HepG2 (cell line): ENCODE measurements around the gene TMBIM1. TPM values are rescaled to one million over a fixed set of nuclear protein-coding genes. Genes with fewer than 3 reads are reported as not detected.

Experiments used
- ATAC-seq: fragments of 200-7000 bp; cut with Tn5 transposase; 3 replicates; pipeline ENCODE4 v1.9.1; 2020; ENCODE audit warnings: mild to moderate bottlenecking, moderate library complexity
- BruUV-seq: library from RNA; stranded (reverse); fragments of 400-500 nt; replicated peaks from 2 replicates; lab custom pipeline; 2021; lab: Mats Ljungman, UMichigan
- CTCF ChIA-PET: fragments of 300-600 bp; formaldehyde crosslinking; extraction: SDS; loops from one replicate; lab custom pipeline; 2021; ENCODE audit warnings: low total read pairs, inconsistent platforms, low intra/inter-chr PET ratio; lab: Yijun Ruan, JAX
- POLR2A ChIA-PET: fragments of 350-600 bp; sonication (Branson Sonifier 250); formaldehyde crosslinking; loops from one replicate; lab custom pipeline; 2020; ENCODE audit warnings: antibody characterized with exemption, inconsistent platforms; lab: Yijun Ruan, JAX
- DNase-seq: peaks from one replicate; pipeline ENCODE4 v3.0.0-alpha.2; 2015; ENCODE audit warnings: low spot score
- FAIRE-seq: peaks from 3 replicates; lab custom pipeline; 2011; peaks lifted over from hg19 to GRCh38; lab: Jason Lieb, UNC
- H2AFZ ChIP-seq: one replicate; pipeline ENCODE4 v1.6.1; 2011; ENCODE audit warnings: low read length, inconsistent platforms
- H3K27ac ChIP-seq: fragments of 300-600 bp; 3 replicates; pipeline ENCODE4 v1.8.0; 2011; ENCODE audit warnings: mixed run types, mild to moderate bottlenecking, mixed read lengths, low read length, inconsistent platforms; ENCODE audit not compliant: insufficient read depth; ENCODE audit errors: extremely low read length
- H3K27me3 ChIP-seq, 2 experiments: fragments of 200-600 bp in 1 of 2; 2 replicates in 1 of 2; 3 replicates in 1 of 2; pipeline versions ENCODE4 v1.6.0 to v1.8.0; 2011; ENCODE audit warnings: low read length in 2 of 2, mild to moderate bottlenecking in 2 of 2, moderate library complexity in 2 of 2, inconsistent platforms in 1 of 2; ENCODE audit not compliant: insufficient read depth in 2 of 2, control insufficient read depth in 1 of 2
- H3K36me3 ChIP-seq, 2 experiments: fragments of 200-600 bp in 1 of 2; replicated peaks in 1 of 2; 2 replicates in 1 of 2; 3 replicates in 1 of 2; pipeline versions ENCODE4 v1.5.1 to v1.8.0; 2011; ENCODE audit warnings: low read length in 2 of 2, inconsistent platforms in 1 of 2; ENCODE audit not compliant: insufficient read depth in 2 of 2, control insufficient read depth in 1 of 2
- H3K4me1 ChIP-seq: 2 replicates; pipeline ENCODE4 v1.5.1; 2012; ENCODE audit warnings: low read length, inconsistent platforms; ENCODE audit not compliant: insufficient read depth
- H3K4me2 ChIP-seq: 2 replicates; pipeline ENCODE4 v1.6.0; 2011; ENCODE audit warnings: low read depth, low read length, inconsistent platforms
- H3K4me3 ChIP-seq, 3 experiments: fragments of 200-600 bp in 1 of 3; sonication (generic), shearing (Covaris generic) in 1 of 3; replicated peaks in 1 of 3; 2 replicates each; pipeline ENCODE4 v1.5.1; 2011 to 2016; ENCODE audit warnings: low read length in 3 of 3, inconsistent platforms in 2 of 3, low read depth in 2 of 3, mild to moderate bottlenecking in 2 of 3, control low read depth in 1 of 3, mixed read lengths in 1 of 3; ENCODE audit not compliant: insufficient read depth in 1 of 3
- H3K79me2 ChIP-seq: one replicate; pipeline ENCODE4 v1.6.1; 2011; ENCODE audit warnings: low read length, inconsistent platforms; ENCODE audit not compliant: insufficient read depth
- H3K9ac ChIP-seq: 2 replicates; pipeline ENCODE4 v1.6.0; 2011; ENCODE audit warnings: mild to moderate bottlenecking, low read depth, low read length, inconsistent platforms; ENCODE audit not compliant: insufficient read depth
- H3K9me3 ChIP-seq: 2 replicates; pipeline ENCODE4 v1.5.1; 2012; ENCODE audit warnings: mild to moderate bottlenecking, low read length
- H4K20me1 ChIP-seq: 2 replicates; pipeline ENCODE4 v1.6.0; 2011; ENCODE audit warnings: inconsistent platforms, mild to moderate bottlenecking, low read length, moderate library complexity; ENCODE audit not compliant: insufficient read depth
- BATF2 ChIP-seq: sonication (generic); formaldehyde crosslinking; IDR thresholded peaks from 2 replicates; pipeline ENCODE4 v1.8.0; 2022; ENCODE audit warnings: mild to moderate bottlenecking, missing genetic modification reagents, moderate library complexity
- FOXK2 ChIP-seq: fragments of 450-650 bp; IDR thresholded peaks from 2 replicates; pipeline ENCODE4 v1.6.1; 2016
- HNF4A ChIP-seq: sonication (generic); formaldehyde crosslinking; IDR thresholded peaks from 2 replicates; pipeline ENCODE4 v1.4.0; 2020; ENCODE audit warnings: missing genetic modification reagents
- NRL ChIP-seq: sonication (generic); formaldehyde crosslinking; IDR thresholded peaks from 2 replicates; pipeline ENCODE4 v1.5.0; 2020; ENCODE audit warnings: missing genetic modification reagents, mild to moderate bottlenecking, moderate library complexity, borderline replicate concordance
- ZNF160 ChIP-seq: sonication (generic); formaldehyde crosslinking; IDR thresholded peaks from 2 replicates; pipeline ENCODE4 v1.8.0; 2022; ENCODE audit warnings: mild to moderate bottlenecking, inconsistent platforms, missing genetic modification reagents
- whole genome bisulfite sequencing: methylation state at CpG from one replicate; pipeline ENCODE4 v1.1.6; 2017; ENCODE audit warnings: low lambda C conversion rate; 5-methylcytosine and 5-hydroxymethylcytosine counted together
- in situ Hi-C: cut with HindIII; loops from 2 replicates; pipeline ENCODE4 v1.10.0; 2017; ENCODE audit warnings: low pct_unique_long_range_greater_than_20kb; ENCODE audit not compliant: extremely low pct_ligation_motif_present
- intact Hi-C: fragments of 100-400 bp; cut with micrococcal nuclease; formaldehyde crosslinking; loops from one replicate; pipeline ENCODE4 v1.10.0; 2022; ENCODE audit not compliant: unreplicated experiment
- polyA plus RNA-seq, 8 experiments: library from polyadenylated mRNA; depleted of rRNA in 3 of 8; stranded (reverse) in 7 of 8; unstranded in 1 of 8; fragments of >200 nt; fragmentation: Illumina TruSeq in 4 of 8; extraction: Trizol in 4 of 8; gene quantifications; 2 replicates each; pipeline versions ENCODE4 v1.2.1 to v1.2.3, GENCODE V29; 2011 to 2016; ENCODE audit warnings: low read depth in 4 of 8, missing spikeins in 1 of 8, mixed read lengths in 1 of 8; ENCODE audit not compliant: insufficient read depth in 1 of 8
- total RNA-seq, 5 experiments: library from RNA; depleted of rRNA; stranded (reverse); fragments of >200 nt; fragmentation: Illumina TruSeq; extraction: Trizol; gene quantifications; 2 replicates each; pipeline ENCODE4 v1.2.3, GENCODE V29; 2016; ENCODE audit warnings: low read depth in 1 of 5
- TF ChIP-seq, protein P1 (sequence below): sonication (generic); formaldehyde crosslinking; IDR thresholded peaks from 2 replicates; pipeline ENCODE4 v1.4.0; 2020; ENCODE audit warnings: missing genetic modification reagents
- TF ChIP-seq, protein P2 (sequence below): sonication (generic); formaldehyde crosslinking; IDR thresholded peaks from 2 replicates; pipeline ENCODE4 v1.5.1; 2020; ENCODE audit warnings: mild to moderate bottlenecking, missing genetic modification reagents, moderate library complexity

The TMBIM1 gene
- total and polyA plus RNA-seq, 2 of the 13 experiments (the other 11 are each of a cell fraction or from before 2014, with no cell fraction given), result 127 to 139 TPM

DNA sequence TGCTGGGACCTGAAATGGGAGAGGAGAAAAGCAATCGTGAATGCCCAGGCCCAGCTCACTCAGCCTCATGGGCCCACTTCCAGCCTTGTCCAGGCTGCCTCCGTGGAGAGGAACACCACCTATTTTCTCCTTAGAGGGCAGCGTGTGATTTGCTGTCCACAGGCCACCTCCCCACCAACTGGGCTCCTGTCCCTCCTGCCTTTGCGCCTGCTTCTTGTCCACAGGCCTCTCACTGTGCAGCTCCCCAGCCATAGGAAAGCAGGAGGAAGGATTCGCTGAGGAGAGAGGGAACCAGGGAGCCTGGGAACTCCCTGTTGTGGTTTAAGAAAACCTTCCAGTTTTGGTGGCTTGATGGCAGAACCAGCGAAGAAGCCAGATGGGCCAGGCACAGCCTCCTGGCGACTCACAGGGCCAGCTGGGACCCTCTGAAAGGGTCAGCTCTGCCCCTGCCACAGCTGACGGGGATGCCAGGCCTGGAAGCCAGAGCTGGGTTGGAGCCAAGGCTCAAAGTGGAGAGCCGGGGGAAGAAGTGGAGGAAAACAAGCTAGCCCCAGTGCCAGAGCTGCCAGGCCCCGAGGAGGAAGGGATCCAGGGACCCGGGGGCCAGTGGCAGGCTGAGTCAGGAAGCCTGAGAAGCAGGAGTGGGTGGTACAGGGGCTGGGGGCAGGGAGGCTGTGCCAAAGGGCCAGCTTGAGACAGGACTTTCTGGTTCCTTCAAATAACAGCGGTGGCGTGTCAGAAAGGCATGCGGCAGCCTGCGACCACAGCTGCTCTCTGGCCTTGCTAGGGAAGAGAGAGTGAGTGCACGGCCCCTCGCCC lies 9.9 kb downstream of the TMBIM1 start:
- Histone ChIP-seq H3K9ac (no peak overlapping the region), H3K4me2 (no peak overlapping the region), H2AFZ (no peak overlapping the region), H3K9me3 (no peaks in the 10 kb centered on the region), H3K4me3 (no peak overlapping the region), H3K36me3 (peaks cover 36 to 62% of the 10 kb centered on the region in 2 experiments), H3K27me3 (no peaks in the 10 kb centered on the region), H3K4me1 (peaks cover 38% of the 10 kb centered on the region), H4K20me1 (peaks cover 52% of the 10 kb centered on the region), H3K27ac (no peak overlapping the region), H3K79me2 (peaks cover 40% of the 10 kb centered on the region)
- BruUV-seq, result no TSS peak
- DNase-seq (no peak), FAIRE-seq (no peak), ATAC-seq (no peak)
- POLR2A ChIA-PET, result interaction anchor here (2.6 to 6.7 kb wide), 2 partner anchors 9 to 11 kb away, joined by 22 to 121 read pairs; partner anchors contain the start of genes AAMP, PNKD and TMBIM1
- intact Hi-C loops (no loop called here), in situ Hi-C loops (no loop called here)
- CTCF ChIA-PET, result no interaction called here
- TF ChIP-seq BATF2 (CRISPR knock-in tag) (0 out of 2 replicates have a peak, but pooled peaks have one; percentile 24), HNF4A (CRISPR knock-in tag) (no peak), ZNF160 (CRISPR knock-in tag) (no peak), FOXK2 (no peak), NRL (CRISPR knock-in tag) (0 out of 2 replicates have a peak, but pooled peaks have one; percentile 36)
- TF ChIP-seq, protein P1, sequence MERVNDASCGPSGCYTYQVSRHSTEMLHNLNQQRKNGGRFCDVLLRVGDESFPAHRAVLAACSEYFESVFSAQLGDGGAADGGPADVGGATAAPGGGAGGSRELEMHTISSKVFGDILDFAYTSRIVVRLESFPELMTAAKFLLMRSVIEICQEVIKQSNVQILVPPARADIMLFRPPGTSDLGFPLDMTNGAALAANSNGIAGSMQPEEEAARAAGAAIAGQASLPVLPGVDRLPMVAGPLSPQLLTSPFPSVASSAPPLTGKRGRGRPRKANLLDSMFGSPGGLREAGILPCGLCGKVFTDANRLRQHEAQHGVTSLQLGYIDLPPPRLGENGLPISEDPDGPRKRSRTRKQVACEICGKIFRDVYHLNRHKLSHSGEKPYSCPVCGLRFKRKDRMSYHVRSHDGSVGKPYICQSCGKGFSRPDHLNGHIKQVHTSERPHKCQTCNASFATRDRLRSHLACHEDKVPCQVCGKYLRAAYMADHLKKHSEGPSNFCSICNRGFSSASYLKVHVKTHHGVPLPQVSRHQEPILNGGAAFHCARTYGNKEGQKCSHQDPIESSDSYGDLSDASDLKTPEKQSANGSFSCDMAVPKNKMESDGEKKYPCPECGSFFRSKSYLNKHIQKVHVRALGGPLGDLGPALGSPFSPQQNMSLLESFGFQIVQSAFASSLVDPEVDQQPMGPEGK, result no peak
- TF ChIP-seq, protein P2, sequence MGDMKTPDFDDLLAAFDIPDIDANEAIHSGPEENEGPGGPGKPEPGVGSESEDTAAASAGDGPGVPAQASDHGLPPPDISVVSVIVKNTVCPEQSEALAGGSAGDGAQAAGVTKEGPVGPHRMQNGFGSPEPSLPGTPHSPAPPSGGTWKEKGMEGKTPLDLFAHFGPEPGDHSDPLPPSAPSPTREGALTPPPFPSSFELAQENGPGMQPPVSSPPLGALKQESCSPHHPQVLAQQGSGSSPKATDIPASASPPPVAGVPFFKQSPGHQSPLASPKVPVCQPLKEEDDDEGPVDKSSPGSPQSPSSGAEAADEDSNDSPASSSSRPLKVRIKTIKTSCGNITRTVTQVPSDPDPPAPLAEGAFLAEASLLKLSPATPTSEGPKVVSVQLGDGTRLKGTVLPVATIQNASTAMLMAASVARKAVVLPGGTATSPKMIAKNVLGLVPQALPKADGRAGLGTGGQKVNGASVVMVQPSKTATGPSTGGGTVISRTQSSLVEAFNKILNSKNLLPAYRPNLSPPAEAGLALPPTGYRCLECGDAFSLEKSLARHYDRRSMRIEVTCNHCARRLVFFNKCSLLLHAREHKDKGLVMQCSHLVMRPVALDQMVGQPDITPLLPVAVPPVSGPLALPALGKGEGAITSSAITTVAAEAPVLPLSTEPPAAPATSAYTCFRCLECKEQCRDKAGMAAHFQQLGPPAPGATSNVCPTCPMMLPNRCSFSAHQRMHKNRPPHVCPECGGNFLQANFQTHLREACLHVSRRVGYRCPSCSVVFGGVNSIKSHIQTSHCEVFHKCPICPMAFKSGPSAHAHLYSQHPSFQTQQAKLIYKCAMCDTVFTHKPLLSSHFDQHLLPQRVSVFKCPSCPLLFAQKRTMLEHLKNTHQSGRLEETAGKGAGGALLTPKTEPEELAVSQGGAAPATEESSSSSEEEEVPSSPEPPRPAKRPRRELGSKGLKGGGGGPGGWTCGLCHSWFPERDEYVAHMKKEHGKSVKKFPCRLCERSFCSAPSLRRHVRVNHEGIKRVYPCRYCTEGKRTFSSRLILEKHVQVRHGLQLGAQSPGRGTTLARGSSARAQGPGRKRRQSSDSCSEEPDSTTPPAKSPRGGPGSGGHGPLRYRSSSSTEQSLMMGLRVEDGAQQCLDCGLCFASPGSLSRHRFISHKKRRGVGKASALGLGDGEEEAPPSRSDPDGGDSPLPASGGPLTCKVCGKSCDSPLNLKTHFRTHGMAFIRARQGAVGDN (CRISPR knock-in tag), result peak; percentile 8; the same call in 1 of the 2 replicates
- 97% methylated on average over 17 of the region's 17 CpGs for WGBS
